H1 (cell line): ENCODE results near the gene UBE2B. TPM values are rescaled to one million over a fixed set of nuclear protein-coding genes. Genes with fewer than 3 reads are reported as not detected.

Source experiments
- MAFK ChIP-seq: IDR thresholded peaks from 2 replicates; pipeline ENCODE4 v1.6.1; 2012; ENCODE audit warnings: low read depth, mild to moderate bottlenecking, improper control_type of control experiment, low read length
- polyA plus RNA-seq, 7 experiments: library from polyadenylated mRNA; depleted of rRNA in 3 of 7; stranded (reverse) in 5 of 7; unstranded in 2 of 7; fragments of >200 nt in 5 of 7; fragments of 200-250 nt in 2 of 7; gene quantifications; 1 replicate in 5 of 7; 2 replicates in 1 of 7; 4 replicates in 1 of 7; pipeline versions ENCODE4 v1.2.1 to v1.2.3, GENCODE V29; 2011 to 2013; ENCODE audit warnings: missing spikeins in 2 of 7, mixed read lengths in 2 of 7
- total RNA-seq: library from RNA; stranded (reverse); fragmentation: NEBNext Ultra II Directional; extraction: Animal tissue kit (Norgen Biotek cat#: 25700); gene quantifications from 2 replicates; pipeline ENCODE4 v1.2.1, GENCODE V29; 2021

Gene UBE2B
- total and polyA plus RNA-seq, 2 of the 8 experiments (the other 6 are each of a cell fraction or from before 2014, with no cell fraction given) = 15.9 to 46.8 TPM

DNA sequence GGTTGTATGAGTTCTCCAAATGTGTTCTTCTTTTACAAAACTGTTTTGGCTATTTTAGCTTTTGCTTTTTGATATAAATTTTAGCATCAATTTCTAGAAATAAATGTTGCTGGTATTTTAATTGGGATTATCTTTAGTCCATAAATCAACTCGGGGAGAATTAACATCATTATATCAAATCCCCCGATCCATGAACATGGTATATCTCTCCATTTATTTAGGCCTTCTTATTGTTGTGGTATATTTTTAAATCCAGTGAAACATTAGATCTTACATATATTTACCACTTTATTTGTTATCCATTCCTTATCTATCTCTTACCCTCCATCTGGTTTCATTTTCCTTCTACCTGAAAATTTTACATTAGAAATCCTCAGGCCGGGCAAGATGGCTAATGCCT lies 47.6 kb downstream of the UBE2B start (continued):
- no peak for TF ChIP-seq MAFK
- TF ChIP-seq, all 59 proteins: peak for 0
